Thymus (tissue), 11 donors: ENCODE data around the gene IQCE. TPM values are rescaled to one million over a fixed set of nuclear protein-coding genes. Genes with fewer than 3 reads are reported as not detected.

ENCODE experiments used
- DNase-seq, 9 donors: peaks; one replicate each; pipeline ENCODE4 v3.0.0-alpha.2; 2013; ENCODE audit warnings: low spot score in 9 of 9, low read depth in 6 of 9, missing footprints in 1 of 9
- H3K27ac ChIP-seq, 2 donors: one replicate each; pipeline ENCODE4 v1.5.1; 2013; ENCODE audit warnings: control low read depth in 1 of 2, low read depth in 1 of 2, low read length in 1 of 2, mild to moderate bottlenecking in 1 of 2, moderate library complexity in 1 of 2
- H3K27me3 ChIP-seq, 2 donors: one replicate each; pipeline ENCODE4 v1.5.1; 2013; ENCODE audit warnings: low read length in 1 of 2; ENCODE audit not compliant: control insufficient read depth in 2 of 2, insufficient read depth in 1 of 2
- H3K36me3 ChIP-seq, 2 donors: one replicate each; pipeline ENCODE4 v1.5.1; 2013; ENCODE audit warnings: low read length in 1 of 2, mild to moderate bottlenecking in 1 of 2, moderate library complexity in 1 of 2; ENCODE audit not compliant: control insufficient read depth in 2 of 2, insufficient read depth in 2 of 2
- H3K4me1 ChIP-seq, 2 donors: one replicate each; pipeline ENCODE4 v1.5.1; 2013; ENCODE audit warnings: low read length in 2 of 2; ENCODE audit not compliant: control insufficient read depth in 2 of 2, insufficient read depth in 2 of 2
- H3K4me3 ChIP-seq, 2 donors: one replicate each; pipeline ENCODE4 v1.5.1; 2013; ENCODE audit warnings: low read length in 2 of 2, control low read depth in 1 of 2, mild to moderate bottlenecking in 1 of 2
- H3K9me3 ChIP-seq, 2 donors: one replicate each; pipeline ENCODE4 v1.5.1; 2013; ENCODE audit warnings: low read length in 1 of 2, mild to moderate bottlenecking in 1 of 2; ENCODE audit not compliant: control insufficient read depth in 2 of 2, insufficient read depth in 1 of 2
- WGBS: extraction: QIAGEN DNeasy Blood & Tissue Kit; methylation state at CpG from one replicate; pipeline ENCODE4 v1.1.7; 2013; 5-methylcytosine and 5-hydroxymethylcytosine counted together
- polyA plus RNA-seq: library from polyadenylated mRNA; stranded (reverse); fragments of 200-250 nt; gene quantifications from one replicate; pipeline ENCODE4 v1.2.3, GENCODE V29; 2013
- total RNA-seq: library from RNA; stranded (reverse); fragments of 120-200 nt; gene quantifications from one replicate; pipeline ENCODE4 v1.2.4, GENCODE V29; 2013
- donor health status: healthy.

The IQCE gene
- total and polyA plus RNA-seq, 2 donors = 3.8 to 4.2 TPM

- 97% methylated on average over 16 of the region's 16 CpGs for WGBS
- Histone ChIP-seq H3K27ac (no peak overlapping the region), H3K4me3 (no peak overlapping the region), H3K4me1 (peaks cover 0 to 4% of the 10 kb centered on the region in 2 donors), H3K27me3 (no peaks in the 10 kb centered on the region), H3K9me3 (no peaks in the 10 kb centered on the region), H3K36me3 (peaks cover 0 to 7% of the 10 kb centered on the region in 2 donors)
- no peak for DNase-seq
These were observed 11.2 kb downstream of the IQCE start for GRCh38 chr7:2570021-2570420.

GRCh38 chr7:2571409-2571808, 12.6 kb downstream of the IQCE start:
- Histone ChIP-seq H3K36me3 (peaks cover 0 to 7% of the 10 kb centered on the region in 2 donors), H3K9me3 (no peaks in the 10 kb centered on the region), H3K27me3 (no peaks in the 10 kb centered on the region), H3K4me1 (peaks cover 0 to 4% of the 10 kb centered on the region in 2 donors), H3K4me3 (no peak overlapping the region), H3K27ac (no peak overlapping the region)
- no peak for DNase-seq
- 95% methylated on average over 15 of the region's 15 CpGs for WGBS

- 95% methylated on average over 22 of the region's 22 CpGs for WGBS
- Histone ChIP-seq H3K27me3 (no peaks in the 10 kb centered on the region), H3K27ac (no peak overlapping the region), H3K36me3 (peaks cover 0 to 7% of the 10 kb centered on the region in 2 donors), H3K9me3 (peaks cover 0 to 3% of the 10 kb centered on the region in 2 donors), H3K4me3 (no peak overlapping the region), H3K4me1 (peaks cover 0 to 4% of the 10 kb centered on the region in 2 donors)
- DNase-seq = no peak
These were observed 13.5 kb downstream of the IQCE start for GRCh38 chr7:2572101-2572842.

- H3K36me3 ChIP-seq = peaks cover 3 to 11% of the 10 kb centered on the region in 2 donors
These were observed 15.0 kb downstream of the IQCE start for GRCh38 chr7:2573761-2574160.

GRCh38 chr7:2575046-2575732, 16.4 kb downstream of the IQCE start:
- WGBS = 78% methylated on average over 21 of the region's 21 CpGs

More at GRCh38 chr7:2573761-2574160, 15.0 kb downstream of the IQCE start:
- H3K27ac ChIP-seq = no peak overlapping the region
- no peaks in the 10 kb centered on the region for H3K4me1 ChIP-seq
- 97% methylated on average over 9 of the region's 9 CpGs for WGBS
- DNase-seq = no peak
- H3K27me3 ChIP-seq = no peaks in the 10 kb centered on the region
- H3K4me3 ChIP-seq = no peak overlapping the region
- peaks cover 0 to 3% of the 10 kb centered on the region in 2 donors for H3K9me3 ChIP-seq

GRCh38 chr7:2575733-2576340, 17.1 kb downstream of the IQCE start:
- no peaks in the 10 kb centered on the region for H3K4me1 ChIP-seq
- peaks cover 3 to 11% of the 10 kb centered on the region in 2 donors for H3K36me3 ChIP-seq
- H3K9me3 ChIP-seq = peaks cover 0 to 3% of the 10 kb centered on the region in 2 donors
- no peak overlapping the region for H3K27ac ChIP-seq
- no peaks in the 10 kb centered on the region for H3K27me3 ChIP-seq
- no peak overlapping the region for H3K4me3 ChIP-seq
- WGBS = 94% methylated on average over 21 of the region's 21 CpGs
- no peak for DNase-seq

More at GRCh38 chr7:2575046-2575732, 16.4 kb downstream of the IQCE start:
- Histone ChIP-seq H3K4me1 (no peaks in the 10 kb centered on the region), H3K27ac (no peak overlapping the region), H3K27me3 (no peaks in the 10 kb centered on the region), H3K4me3 (no peak overlapping the region), H3K9me3 (peaks cover 0 to 3% of the 10 kb centered on the region in 2 donors), H3K36me3 (peaks cover 3 to 11% of the 10 kb centered on the region in 2 donors)
- DNase-seq = no peak

GRCh38 chr7:2576742-2577491, 18.1 kb downstream of the IQCE start:
- Histone ChIP-seq H3K4me1 (no peaks in the 10 kb centered on the region), H3K36me3 (peaks cover 3 to 11% of the 10 kb centered on the region in 2 donors), H3K27ac (no peak overlapping the region), H3K9me3 (peaks cover 0 to 3% of the 10 kb centered on the region in 2 donors), H3K27me3 (no peaks in the 10 kb centered on the region), H3K4me3 (no peak overlapping the region)
- no peak for DNase-seq
- 93% methylated on average over 56 of the region's 56 CpGs for WGBS

GRCh38 chr7:2577914-2578680, 19.3 kb downstream of the IQCE start:
- peaks cover 0 to 3% of the 10 kb centered on the region in 2 donors for H3K9me3 ChIP-seq
- no peaks in the 10 kb centered on the region for H3K27me3 ChIP-seq
- no peak overlapping the region for H3K27ac ChIP-seq
- WGBS = 97% methylated on average over 73 of the region's 73 CpGs
- H3K4me3 ChIP-seq = no peak overlapping the region
- peaks cover 3 to 9% of the 10 kb centered on the region in 2 donors for H3K36me3 ChIP-seq
- no peak for DNase-seq
- no peaks in the 10 kb centered on the region for H3K4me1 ChIP-seq
